Mesenchymal stem cell (in vitro differentiated cells and primary cell): ENCODE results near the gene EDN3.

ENCODE experiments used
- DNase-seq: peaks from one replicate; pipeline ENCODE4 v3.0.0-alpha.2; 2013
- H2AFZ ChIP-seq: one replicate; pipeline ENCODE4 v1.6.1; 2013; ENCODE audit warnings: low read depth, mild to moderate bottlenecking, control low read depth, inconsistent platforms, low read length, moderate library complexity
- H2AK5ac ChIP-seq: 2 replicates; pipeline ENCODE4 v1.6.1; 2013; ENCODE audit warnings: low read length, moderate library complexity, mild to moderate bottlenecking, inconsistent platforms; ENCODE audit not compliant: severe bottlenecking
- H2BK120ac ChIP-seq: one replicate; pipeline ENCODE4 v1.6.1; 2013; ENCODE audit warnings: low read depth, mild to moderate bottlenecking, inconsistent platforms, low read length, moderate library complexity
- H2BK12ac ChIP-seq, 2 experiments: one replicate each; pipeline ENCODE4 v1.6.1; 2013; ENCODE audit warnings: inconsistent platforms in 2 of 2, low read length in 2 of 2, mild to moderate bottlenecking in 2 of 2, moderate library complexity in 2 of 2, control low read depth in 1 of 2
- H2BK15ac ChIP-seq: one replicate; pipeline ENCODE4 v1.6.1; 2013; ENCODE audit warnings: mild to moderate bottlenecking, low read depth, inconsistent platforms; ENCODE audit not compliant: poor library complexity, severe bottlenecking
- H2BK5ac ChIP-seq: 2 replicates; pipeline ENCODE4 v1.6.1; 2013; ENCODE audit warnings: low read depth, mild to moderate bottlenecking, low read length, control low read depth, inconsistent platforms; ENCODE audit not compliant: poor library complexity, severe bottlenecking
- H3K14ac ChIP-seq, 2 experiments: one replicate each; pipeline ENCODE4 v1.6.1; 2013; ENCODE audit warnings: inconsistent platforms in 2 of 2, low read length in 2 of 2, control low read depth in 1 of 2, mild to moderate bottlenecking in 1 of 2, moderate library complexity in 1 of 2
- H3K18ac ChIP-seq, 2 experiments: one replicate each; pipeline ENCODE4 v1.6.1; 2013; ENCODE audit warnings: inconsistent platforms in 2 of 2, low read length in 2 of 2, control low read depth in 1 of 2, low read depth in 1 of 2, mild to moderate bottlenecking in 1 of 2
- H3K23ac ChIP-seq, 2 experiments: one replicate each; pipeline ENCODE4 v1.6.1; 2013; ENCODE audit warnings: inconsistent platforms in 2 of 2, low read length in 2 of 2, mild to moderate bottlenecking in 2 of 2, moderate library complexity in 2 of 2, control low read depth in 1 of 2
- H3K27ac ChIP-seq: 2 replicates; pipeline ENCODE4 v1.5.1; 2013; ENCODE audit warnings: mild to moderate bottlenecking, moderate library complexity, low read length, control low read depth, inconsistent platforms; ENCODE audit not compliant: poor library complexity, severe bottlenecking
- H3K27me3 ChIP-seq, 2 experiments: 2 replicates each; pipeline versions ENCODE4 v1.6.1 to v1.7.0; 2013; ENCODE audit warnings: low read length in 2 of 2, mild to moderate bottlenecking in 2 of 2, moderate library complexity in 2 of 2, control low read depth in 1 of 2, inconsistent platforms in 1 of 2; ENCODE audit not compliant: control insufficient read depth in 1 of 2, insufficient read depth in 1 of 2
- H3K36me3 ChIP-seq, 2 experiments: 2 replicates each; pipeline versions ENCODE4 v1.6.1 to v1.7.0; 2013; ENCODE audit warnings: low read length in 2 of 2, control low read depth in 1 of 2, inconsistent platforms in 1 of 2, low read depth in 1 of 2, mild to moderate bottlenecking in 1 of 2; ENCODE audit not compliant: insufficient read depth in 2 of 2, control insufficient read depth in 1 of 2
- H3K4ac ChIP-seq, 2 experiments: one replicate each; pipeline ENCODE4 v1.6.1; 2013; ENCODE audit warnings: inconsistent platforms in 2 of 2, low read length in 2 of 2, mild to moderate bottlenecking in 2 of 2, moderate library complexity in 2 of 2, control low read depth in 1 of 2, low read depth in 1 of 2
- H3K4me1 ChIP-seq: 2 replicates; pipeline ENCODE4 v1.6.1; 2013; ENCODE audit warnings: low read depth, low read length, control low read depth; ENCODE audit not compliant: control insufficient read depth, insufficient read depth
- H3K4me2 ChIP-seq: 2 replicates; pipeline ENCODE4 v1.6.1; 2013; ENCODE audit warnings: low read length, mild to moderate bottlenecking, inconsistent platforms; ENCODE audit not compliant: poor library complexity, severe bottlenecking
- H3K4me3 ChIP-seq, 2 experiments: 2 replicates each; pipeline versions ENCODE4 v1.5.1 to v1.7.0; 2013; ENCODE audit warnings: low read length in 2 of 2, mild to moderate bottlenecking in 2 of 2, control low read depth in 1 of 2, low read depth in 1 of 2; ENCODE audit not compliant: insufficient read depth in 1 of 2
- H3K79me1 ChIP-seq: replicated peaks from 2 replicates; pipeline ENCODE4 v1.6.1; 2013; ENCODE audit warnings: mild to moderate bottlenecking, control low read depth, low read length, inconsistent platforms; ENCODE audit not compliant: poor library complexity, severe bottlenecking
- H3K9ac ChIP-seq: 2 replicates; pipeline ENCODE4 v1.7.0; 2013; ENCODE audit warnings: mild to moderate bottlenecking, low read length, moderate library complexity
- H3K9me3 ChIP-seq: 2 replicates; pipeline ENCODE4 v1.7.0; 2013; ENCODE audit warnings: mild to moderate bottlenecking, low read length; ENCODE audit not compliant: control insufficient read depth
- H4K8ac ChIP-seq: one replicate; pipeline ENCODE4 v1.6.1; 2013; ENCODE audit warnings: inconsistent platforms, mild to moderate bottlenecking, low read length, moderate library complexity
- H4K91ac ChIP-seq: one replicate; pipeline ENCODE4 v1.6.1; 2013; ENCODE audit warnings: mild to moderate bottlenecking, low read length, inconsistent platforms
- WGBS: methylation state at CpG from one replicate; pipeline ENCODE4 v1.1.7; 2013; ENCODE audit warnings: mixed read lengths; 5-methylcytosine and 5-hydroxymethylcytosine counted together

EDN3 gene

GRCh38 chr20:59359906-59360725, 59.7 kb downstream of the EDN3 start:
- Histone ChIP-seq H3K4me1 (no peaks in the 10 kb centered on the region), H3K14ac (no peak overlapping the region), H2BK120ac (no peak overlapping the region), H3K4me2 (no peak overlapping the region), H3K36me3 (no peaks in the 10 kb centered on the region), H2BK12ac (no peak overlapping the region), H2AFZ (no peak overlapping the region), H3K4ac (no peak overlapping the region), H3K4me3 (no peak overlapping the region), H3K79me1 (no peaks in the 10 kb centered on the region), H4K91ac (no peak overlapping the region), H3K9ac (no peak overlapping the region), H4K8ac (no peak overlapping the region), H3K23ac (no peak overlapping the region), H2BK15ac (no peak overlapping the region), H2AK5ac (no peak overlapping the region), H3K18ac (no peak overlapping the region), H2BK5ac (no peak overlapping the region), H3K9me3 (no peaks in the 10 kb centered on the region), H3K27me3 (peaks cover 0 to 46% of the 10 kb centered on the region in 2 experiments), H3K27ac (no peak overlapping the region)
- DNase-seq: no peak
- WGBS: 70% methylated on average over 13 of the region's 15 CpGs

DNA sequence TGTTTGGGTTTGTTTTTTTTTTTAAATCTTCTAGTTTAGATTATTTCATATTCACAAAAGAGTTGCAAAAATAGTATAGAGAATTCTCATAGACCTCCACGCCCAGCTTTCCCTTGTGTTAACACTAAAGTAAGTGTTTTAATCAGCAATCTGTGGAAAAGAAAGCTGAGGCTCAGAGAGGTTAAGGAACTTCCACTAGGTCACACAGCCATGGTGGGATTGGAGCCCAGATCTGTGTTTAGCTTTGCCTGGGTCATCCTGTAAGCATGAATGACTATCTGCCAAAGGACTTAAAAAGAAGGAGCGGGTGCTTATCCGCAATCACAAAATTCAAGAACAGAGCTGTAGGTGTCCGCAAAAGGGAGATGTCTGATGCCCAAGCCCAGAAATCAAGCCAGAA, 60.5 kb downstream of the EDN3 start:
- no peaks in the 10 kb centered on the region for H3K36me3 ChIP-seq
- H2BK120ac ChIP-seq: no peak overlapping the region
- H3K4me3 ChIP-seq: no peak overlapping the region
- no peak overlapping the region for H3K18ac ChIP-seq
- no peak overlapping the region for H3K23ac ChIP-seq
- no peak overlapping the region for H3K27ac ChIP-seq
- no peaks in the 10 kb centered on the region for H3K9me3 ChIP-seq
- no peaks in the 10 kb centered on the region for H3K4me1 ChIP-seq
- H3K14ac ChIP-seq: no peak overlapping the region
- no peak overlapping the region for H4K8ac ChIP-seq
- no peak overlapping the region for H2AK5ac ChIP-seq
- no peak overlapping the region for H2BK5ac ChIP-seq
- H3K9ac ChIP-seq: no peak overlapping the region
- H3K4me2 ChIP-seq: no peak overlapping the region
- DNase-seq: no peak
- no peaks in the 10 kb centered on the region for H3K79me1 ChIP-seq
- no peak overlapping the region for H3K4ac ChIP-seq
- H2BK12ac ChIP-seq: no peak overlapping the region
- H2AFZ ChIP-seq: no peak overlapping the region
- H2BK15ac ChIP-seq: no peak overlapping the region
- peaks cover 0 to 46% of the 10 kb centered on the region in 2 experiments for H3K27me3 ChIP-seq
- H4K91ac ChIP-seq: no peak overlapping the region
- WGBS: 87% methylated on average over 4 of the region's 4 CpGs

DNA sequence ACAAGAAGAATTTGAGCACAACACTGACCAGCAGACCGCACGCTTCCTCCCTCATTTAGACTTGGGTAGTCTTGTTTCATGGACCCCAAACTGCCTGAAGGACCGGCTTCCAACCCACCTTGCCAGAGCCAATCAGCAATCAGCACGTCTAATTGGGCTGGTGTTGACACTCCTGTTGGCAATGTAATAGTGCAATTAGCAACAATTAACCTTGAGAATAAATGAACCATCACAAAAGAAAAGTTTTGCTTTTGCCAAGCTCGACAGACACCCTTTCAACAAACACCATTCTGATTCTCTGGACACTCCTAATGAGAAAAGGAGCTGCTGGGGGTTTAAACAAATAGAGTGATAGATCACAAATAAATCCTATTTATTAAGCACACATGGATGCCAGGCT, 61.0 kb downstream of the EDN3 start:
- no peak overlapping the region for H2BK15ac ChIP-seq
- no peaks in the 10 kb centered on the region for H3K79me1 ChIP-seq
- H3K14ac ChIP-seq: no peak overlapping the region
- peaks cover 0 to 45% of the 10 kb centered on the region in 2 experiments for H3K27me3 ChIP-seq
- no peaks in the 10 kb centered on the region for H3K36me3 ChIP-seq
- H2AFZ ChIP-seq: no peak overlapping the region
- 66% methylated on average over 3 of the region's 5 CpGs for WGBS
- H3K18ac ChIP-seq: no peak overlapping the region
- H2AK5ac ChIP-seq: no peak overlapping the region
- H2BK120ac ChIP-seq: no peak overlapping the region
- no peak overlapping the region for H3K9ac ChIP-seq
- H2BK5ac ChIP-seq: no peak overlapping the region
- no peak overlapping the region for H2BK12ac ChIP-seq
- H4K91ac ChIP-seq: no peak overlapping the region
- no peak overlapping the region for H4K8ac ChIP-seq
- H3K23ac ChIP-seq: no peak overlapping the region
- H3K4me2 ChIP-seq: no peak overlapping the region
- DNase-seq: no peak
- no peak overlapping the region for H3K4me3 ChIP-seq
- no peak overlapping the region for H3K4ac ChIP-seq
- H3K9me3 ChIP-seq: no peaks in the 10 kb centered on the region
- H3K4me1 ChIP-seq: no peaks in the 10 kb centered on the region
- no peak overlapping the region for H3K27ac ChIP-seq

- no peak overlapping the region for H3K4me2 ChIP-seq
- no peak overlapping the region for H3K27ac ChIP-seq
- no peaks in the 10 kb centered on the region for H3K9me3 ChIP-seq
- no peaks in the 10 kb centered on the region for H3K4me1 ChIP-seq
- no peak overlapping the region for H2AFZ ChIP-seq
- H2BK15ac ChIP-seq: no peak overlapping the region
- H2BK5ac ChIP-seq: no peak overlapping the region
- H3K14ac ChIP-seq: no peak overlapping the region
- no peak overlapping the region for H2AK5ac ChIP-seq
- H4K91ac ChIP-seq: no peak overlapping the region
- 69% methylated on average over 12 of the region's 12 CpGs for WGBS
- H3K36me3 ChIP-seq: no peaks in the 10 kb centered on the region
- peaks cover 0 to 39% of the 10 kb centered on the region in 2 experiments for H3K27me3 ChIP-seq
- no peak overlapping the region for H4K8ac ChIP-seq
- no peak overlapping the region for H2BK12ac ChIP-seq
- H3K4ac ChIP-seq: no peak overlapping the region
- H3K23ac ChIP-seq: no peak overlapping the region
- no peak for DNase-seq
- no peak overlapping the region for H3K18ac ChIP-seq
- no peak overlapping the region for H2BK120ac ChIP-seq
- H3K9ac ChIP-seq: no peak overlapping the region
- no peaks in the 10 kb centered on the region for H3K79me1 ChIP-seq
- no peak overlapping the region for H3K4me3 ChIP-seq
Observed at GRCh38 chr20:59363101-59363500, 62.7 kb downstream of the EDN3 start.
